NCI-H82 (cell line): Measurements from ENCODE around the gene ANKRD55.
"Not testable (repeated sequence)": the region's sequence is repeated elsewhere in the genome, so short reads cannot be mapped to it uniquely, and the experiment has no call there.

Source experiments
- DNase-seq: peaks from one replicate; lab custom pipeline; 2025; lab: John Stamatoyannopoulos, UW

Gene ANKRD55

GRCh38 chr5:56207537-56207936, 25.6 kb downstream of the ANKRD55 start:
- no peak for DNase-seq

- no peak for DNase-seq
Measured at GRCh38 chr5:56206126-56206910, 26.8 kb downstream of the ANKRD55 start.

- DNase-seq: not testable (repeated sequence)
Measured at GRCh38 chr5:56203936-56204335, 29.2 kb downstream of the ANKRD55 start.

- DNase-seq: no peak
Measured at GRCh38 chr5:56202483-56202882, 30.6 kb downstream of the ANKRD55 start.

- not testable (repeated sequence) for DNase-seq
Measured at GRCh38 chr5:56201762-56202261, 31.3 kb downstream of the ANKRD55 start.

- DNase-seq: peak; percentile 75
Measured at GRCh38 chr5:56200971-56201666, 32.0 kb downstream of the ANKRD55 start.

GRCh38 chr5:56195016-56195415, 38.1 kb downstream of the ANKRD55 start:
- DNase-seq: no peak

GRCh38 chr5:56192246-56192645, 40.9 kb downstream of the ANKRD55 start:
- DNase-seq: no peak

- DNase-seq: no peak
Measured at GRCh38 chr5:56191656-56192055, 41.5 kb downstream of the ANKRD55 start.

- no peak for DNase-seq
Measured at GRCh38 chr5:56190497-56190896, 42.6 kb downstream of the ANKRD55 start.

- DNase-seq: no peak
Measured at GRCh38 chr5:56185768-56186311, 47.3 kb downstream of the ANKRD55 start.

- DNase-seq: no peak
Measured at GRCh38 chr5:56183506-56183905, 49.6 kb downstream of the ANKRD55 start.

GRCh38 chr5:56179442-56179841, 53.7 kb downstream of the ANKRD55 start:
- DNase-seq: no peak

- no peak for DNase-seq
Measured at GRCh38 chr5:56178823-56179222, 54.3 kb downstream of the ANKRD55 start.

GRCh38 chr5:56176871-56177533, 56.1 kb downstream of the ANKRD55 start:
- DNase-seq: no peak

GRCh38 chr5:56176155-56176798, 56.9 kb downstream of the ANKRD55 start:
- no peak for DNase-seq

- DNase-seq: peak; percentile 3
Measured at GRCh38 chr5:56175488-56175887, 57.6 kb downstream of the ANKRD55 start.

GRCh38 chr5:56175021-56175420, 58.1 kb downstream of the ANKRD55 start:
- DNase-seq: no peak

- no peak for DNase-seq
Measured at GRCh38 chr5:56172241-56172640, 60.9 kb downstream of the ANKRD55 start.

GRCh38 chr5:56170557-56170956, 62.6 kb downstream of the ANKRD55 start:
- no peak for DNase-seq

- no peak for DNase-seq
Measured at GRCh38 chr5:56169949-56170348, 63.2 kb downstream of the ANKRD55 start.

GRCh38 chr5:56169281-56169680, 63.8 kb downstream of the ANKRD55 start:
- DNase-seq: no peak
